HG03135 (cell line): ENCODE measurements around the gene LRRC4.

Source experiments
- ATAC-seq: cut with Tn5 transposase; IDR thresholded peaks from one replicate; pipeline ENCODE4 v1.9.1; 2021; ENCODE audit warnings: mild to moderate bottlenecking, moderate library complexity; ENCODE audit not compliant: unreplicated experiment

Gene LRRC4

GRCh38 chr7:128030654-128031611 is at the start of gene LRRC4:
LRRC4 (minus strand) TSS chr7:128031437; CDS start chr7:128030640, 797 bp downstream.
- peak; percentile 44 for ATAC-seq

GRCh38 chr7:128080169-128080568 is 48.9 kb upstream of the LRRC4 start:
- no peak for ATAC-seq

- ATAC-seq = no peak
Observed at GRCh38 chr7:128078309-128078708, 47.1 kb upstream of the LRRC4 start.

GRCh38 chr7:128076796-128077271 is 45.6 kb upstream of the LRRC4 start:
- ATAC-seq = no peak

- no peak for ATAC-seq
Observed at GRCh38 chr7:128076196-128076795, 45.1 kb upstream of the LRRC4 start.

- no peak for ATAC-seq
Observed at GRCh38 chr7:128075242-128076095, 44.2 kb upstream of the LRRC4 start.

GRCh38 chr7:128074736-128075135 is 43.5 kb upstream of the LRRC4 start:
- ATAC-seq = no peak

- no peak for ATAC-seq
Observed at GRCh38 chr7:128074336-128074735, 43.1 kb upstream of the LRRC4 start.

GRCh38 chr7:128073671-128074310 is 42.6 kb upstream of the LRRC4 start:
- ATAC-seq = no peak

GRCh38 chr7:128071801-128072200 is 40.6 kb upstream of the LRRC4 start:
- no peak for ATAC-seq

- no peak for ATAC-seq
Observed at GRCh38 chr7:128071376-128071775, 40.1 kb upstream of the LRRC4 start.

GRCh38 chr7:128069373-128070364 is 38.4 kb upstream of the LRRC4 start:
- ATAC-seq = no peak

- no peak for ATAC-seq
Observed at GRCh38 chr7:128068785-128069184, 37.5 kb upstream of the LRRC4 start.

GRCh38 chr7:128067983-128068382 is 36.7 kb upstream of the LRRC4 start:
- no peak for ATAC-seq

GRCh38 chr7:128066858-128067257 is 35.6 kb upstream of the LRRC4 start:
- ATAC-seq = no peak

GRCh38 chr7:128066395-128066794 is 35.2 kb upstream of the LRRC4 start:
- no peak for ATAC-seq

GRCh38 chr7:128065872-128066271 is 34.6 kb upstream of the LRRC4 start:
- ATAC-seq = no peak

- no peak for ATAC-seq
Observed at GRCh38 chr7:128063088-128063487, 31.9 kb upstream of the LRRC4 start.

GRCh38 chr7:128060018-128060417 is 28.8 kb upstream of the LRRC4 start:
- no peak for ATAC-seq
